Omental fat pad (tissue), 4 donors: ENCODE data around the gene TMEM273. TPM values are rescaled to one million over a fixed set of nuclear protein-coding genes. Genes with fewer than 3 reads are reported as not detected.
"Not testable (repeated sequence)": the region's sequence is repeated elsewhere in the genome, so short reads cannot be mapped to it uniquely, and the experiment has no call there.

Experiments used
- ATAC-seq: fragments of 150-250 bp; one replicate; pipeline ENCODE4 v1.9.1; 2016; ENCODE audit warnings: mild to moderate bottlenecking, moderate library complexity; ENCODE audit not compliant: low FRiP score
- DNase-seq: peaks from one replicate; pipeline ENCODE4 v3.0.0-alpha.2; 2019; ENCODE audit warnings: low spot score
- CTCF ChIP-seq, 3 donors: fragments of 450-650 bp; IDR thresholded peaks; one replicate each; pipeline ENCODE4 v1.5.1; 2016 to 2017; ENCODE audit warnings: antibody characterized with exemption in 3 of 3, mild to moderate bottlenecking in 3 of 3, moderate library complexity in 2 of 3
- total RNA-seq, 4 donors: library from RNA; depleted of rRNA; stranded (reverse); fragments of >200 nt; gene quantifications; one replicate each; pipeline ENCODE4 v1.1.0, GENCODE V29; 2016

The TMEM273 gene
- total RNA-seq, 4 donors from 2014 or later, result 12.2 to 74.4 (median 34.1) TPM

GRCh38 chr10:49207936-49208487, 19.8 kb upstream of the TMEM273 start:
- DNase-seq, result no peak
- TF ChIP-seq CTCF (IDR thresholded peaks at IDR 0.05), result no peak
- ATAC-seq, result no peak

GRCh38 chr10:49207113-49207512, 18.9 kb upstream of the TMEM273 start:
- DNase-seq, result no peak

GRCh38 chr10:49205206-49205605, 17.0 kb upstream of the TMEM273 start:
- no peak for TF ChIP-seq CTCF (IDR thresholded peaks at IDR 0.05)
- no peak for ATAC-seq
- DNase-seq, result no peak

More at GRCh38 chr10:49207113-49207512, 18.9 kb upstream of the TMEM273 start:
- TF ChIP-seq CTCF (IDR thresholded peaks at IDR 0.05), result no peak
- no peak for ATAC-seq

- ATAC-seq (no peak), DNase-seq (no peak)
- no peak for TF ChIP-seq CTCF (IDR thresholded peaks at IDR 0.05)
Measured at GRCh38 chr10:49204119-49204518, 15.9 kb upstream of the TMEM273 start.

GRCh38 chr10:49202266-49202665, 14.1 kb upstream of the TMEM273 start:
- DNase-seq, result no peak
- TF ChIP-seq CTCF (IDR thresholded peaks at IDR 0.05), result no peak
- ATAC-seq, result no peak

- no peak for ATAC-seq
- no peak for TF ChIP-seq CTCF (IDR thresholded peaks at IDR 0.05)
- DNase-seq, result no peak
Measured at GRCh38 chr10:49200854-49201253, 12.7 kb upstream of the TMEM273 start.

GRCh38 chr10:49197171-49197570, 9.0 kb upstream of the TMEM273 start:
- no peak for TF ChIP-seq CTCF (IDR thresholded peaks at IDR 0.05)
- ATAC-seq (no peak), DNase-seq (no peak)

GRCh38 chr10:49195864-49196263, 7.7 kb upstream of the TMEM273 start:
- ATAC-seq, DNase-seq: not testable (repeated sequence)
